ENCODE results near the gene IFI27L2. TPM values are rescaled to one million over a fixed set of nuclear protein-coding genes. Genes with fewer than 3 reads are reported as not detected.

The IFI27L2 gene
- total RNA-seq: 10 to 100 TPM; 21.0 to 69.1 (median 52.3) TPM

DNA sequence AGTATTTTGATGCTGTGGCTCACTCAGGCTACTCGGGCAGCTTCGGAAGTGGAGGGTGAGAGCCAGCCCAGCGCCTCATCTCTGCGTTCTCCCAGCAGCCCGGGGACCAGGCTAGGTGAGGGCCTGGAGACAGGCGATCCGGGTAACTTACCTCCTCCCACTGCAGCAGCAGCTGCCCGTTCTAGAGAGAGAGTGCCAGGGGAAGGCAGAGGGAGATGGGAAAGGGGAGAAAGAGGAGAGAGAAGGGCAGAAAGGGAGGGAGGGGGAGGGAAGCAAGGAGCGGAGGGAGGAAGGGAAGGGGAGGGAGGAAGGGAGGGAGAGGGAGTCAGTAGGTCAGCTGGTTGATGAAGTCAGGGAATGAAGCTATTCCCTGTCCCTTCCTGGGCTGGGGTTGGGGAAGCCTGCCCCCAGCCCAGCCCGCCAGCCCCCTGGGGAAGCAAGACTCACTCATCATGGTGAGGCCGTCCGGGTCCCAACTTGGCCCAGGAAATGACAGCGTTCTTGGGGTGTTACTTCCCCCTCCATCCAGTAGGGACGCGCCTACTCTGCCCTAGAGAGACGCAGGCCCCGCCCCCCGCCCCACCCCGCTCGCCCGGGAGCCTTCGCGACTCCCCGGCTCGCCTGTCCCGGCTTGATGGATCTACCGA lies at the start of gene IFI27L2:
Gene IFI27L2 (minus strand): TSS at position 494 of the 647 bp plus-strand sequence. CDS start 40 bp downstream, at position 454.
- TF ChIP-seq POLR2A (IDR thresholded peaks at IDR 0.05): no peak
- TF ChIP-seq, protein P1, sequence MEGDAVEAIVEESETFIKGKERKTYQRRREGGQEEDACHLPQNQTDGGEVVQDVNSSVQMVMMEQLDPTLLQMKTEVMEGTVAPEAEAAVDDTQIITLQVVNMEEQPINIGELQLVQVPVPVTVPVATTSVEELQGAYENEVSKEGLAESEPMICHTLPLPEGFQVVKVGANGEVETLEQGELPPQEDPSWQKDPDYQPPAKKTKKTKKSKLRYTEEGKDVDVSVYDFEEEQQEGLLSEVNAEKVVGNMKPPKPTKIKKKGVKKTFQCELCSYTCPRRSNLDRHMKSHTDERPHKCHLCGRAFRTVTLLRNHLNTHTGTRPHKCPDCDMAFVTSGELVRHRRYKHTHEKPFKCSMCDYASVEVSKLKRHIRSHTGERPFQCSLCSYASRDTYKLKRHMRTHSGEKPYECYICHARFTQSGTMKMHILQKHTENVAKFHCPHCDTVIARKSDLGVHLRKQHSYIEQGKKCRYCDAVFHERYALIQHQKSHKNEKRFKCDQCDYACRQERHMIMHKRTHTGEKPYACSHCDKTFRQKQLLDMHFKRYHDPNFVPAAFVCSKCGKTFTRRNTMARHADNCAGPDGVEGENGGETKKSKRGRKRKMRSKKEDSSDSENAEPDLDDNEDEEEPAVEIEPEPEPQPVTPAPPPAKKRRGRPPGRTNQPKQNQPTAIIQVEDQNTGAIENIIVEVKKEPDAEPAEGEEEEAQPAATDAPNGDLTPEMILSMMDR (IDR thresholded peaks at IDR 0.05): no peak
- whole genome bisulfite sequencing, 2 donors: 1 to 4% methylated on average over 13 to 27 of the region's 27 CpGs
- peak; percentile 67 to 94 for DNase-seq (ENCODE audit: low spot score in 2 of 2)
- H3K4me3 ChIP-seq (ENCODE audit: low read depth, poor library complexity, severe bottlenecking): peak within 1 kb of the TSS; percentile 34
- intact Hi-C loops (cut with DNase I; ENCODE audit: low total_unique reads): no loop called here

- intact Hi-C loops (cut with DNase I; ENCODE audit: low total_unique reads): no loop called here
- 81 to 84% methylated on average over 1 of the region's 1 CpG for whole genome bisulfite sequencing, 2 donors
- H3K4me3 ChIP-seq (ENCODE audit: low read depth, poor library complexity, severe bottlenecking): no peak overlapping the region
- TF ChIP-seq, protein P1 (IDR thresholded peaks at IDR 0.05): no peak
- no peak for TF ChIP-seq POLR2A (IDR thresholded peaks at IDR 0.05)
- no peak for DNase-seq (ENCODE audit: low spot score in 2 of 2)
Observed at GRCh38 chr14:94177806-94178205, 48.4 kb upstream of the IFI27L2 start.

DNA sequence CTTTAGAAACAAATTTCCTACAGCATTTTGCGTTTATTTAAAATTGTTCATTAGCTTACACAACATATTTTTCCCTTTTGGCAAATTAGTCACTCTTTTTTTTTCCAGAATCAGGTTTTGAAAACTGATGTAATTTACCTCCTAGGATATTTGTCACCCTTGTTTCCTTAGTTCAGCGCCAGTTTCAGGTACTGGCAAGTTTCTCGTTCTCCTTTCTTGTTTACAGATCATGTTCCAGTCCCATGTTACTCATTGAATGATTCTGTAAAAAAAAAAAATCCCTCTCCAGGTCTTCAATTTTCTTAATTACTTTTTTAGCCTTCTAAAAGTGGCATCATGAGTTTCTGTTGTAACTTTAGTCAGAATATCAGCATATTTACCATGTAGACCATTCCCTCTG lies 47.4 kb upstream of the IFI27L2 start:
- TF ChIP-seq, protein P1 (IDR thresholded peaks at IDR 0.05): no peak
- no peak for TF ChIP-seq POLR2A (IDR thresholded peaks at IDR 0.05)
- DNase-seq (ENCODE audit: low spot score in 2 of 2): no peak

GRCh38 chr14:94175747-94176146 lies 46.3 kb upstream of the IFI27L2 start:
- no peak overlapping the region for H3K4me3 ChIP-seq (ENCODE audit: low read depth, poor library complexity, severe bottlenecking)
- WGBS, 2 donors: 29% methylated on average over 7 of the region's 7 CpGs
- TF ChIP-seq, protein P1 (IDR thresholded peaks at IDR 0.05): no peak
- no peak for TF ChIP-seq POLR2A (IDR thresholded peaks at IDR 0.05)
- intact Hi-C loops (cut with DNase I; ENCODE audit: low total_unique reads): no loop called here
- no peak for DNase-seq (ENCODE audit: low spot score in 2 of 2)

More for the DNA sequence above, 47.4 kb upstream of the IFI27L2 start:
- H3K4me3 ChIP-seq (ENCODE audit: low read depth, poor library complexity, severe bottlenecking): no peak overlapping the region
- WGBS, 2 donors: 54 to 61% methylated on average over 3 of the region's 3 CpGs
- intact Hi-C loops (cut with DNase I; ENCODE audit: low total_unique reads): no loop called here

- TF ChIP-seq POLR2A (IDR thresholded peaks at IDR 0.05): no peak
- TF ChIP-seq, protein P1 (IDR thresholded peaks at IDR 0.05): no peak
- 2 to 4% methylated on average over 27 to 29 of the region's 30 CpGs for WGBS, 2 donors
- no peak for DNase-seq (ENCODE audit: low spot score in 2 of 2)
- intact Hi-C loops (cut with DNase I; ENCODE audit: low total_unique reads): no loop called here
- peak overlapping the region; percentile 16 for H3K4me3 ChIP-seq (ENCODE audit: low read depth, poor library complexity, severe bottlenecking)
Observed at GRCh38 chr14:94175011-94175745, 45.8 kb upstream of the IFI27L2 start.

Measured in lower leg skin (tissue), 4 donors.